HFFc6 (cell line): ENCODE measurements around the gene IQGAP2. TPM values are rescaled to one million over a fixed set of nuclear protein-coding genes. Genes with fewer than 3 reads are reported as not detected.
A peak's percentile ranks its signal among the peaks of the same experiment; 100 is the strongest.

Source experiments
- DNase-seq: peaks from one replicate; pipeline ENCODE4 v3.0.0-alpha.2; 2018
- H3K27ac Mint-ChIP-seq: 2 replicates; pipeline ENCODE4 v1.8.0; 2020; ENCODE audit warnings: mild to moderate bottlenecking, mixed read lengths
- H3K27me3 Mint-ChIP-seq: 2 replicates; pipeline ENCODE4 v1.8.0; 2021; ENCODE audit warnings: mild to moderate bottlenecking, moderate library complexity, mixed read lengths; ENCODE audit not compliant: insufficient read depth
- H3K36me3 Mint-ChIP-seq: 2 replicates; pipeline ENCODE4 v1.8.0; 2021; ENCODE audit warnings: low read depth, mixed read lengths
- H3K4me1 Mint-ChIP-seq: 2 replicates; pipeline ENCODE4 v1.8.0; 2020; ENCODE audit warnings: low read depth, mixed read lengths
- H3K4me3 Mint-ChIP-seq: 2 replicates; pipeline ENCODE4 v1.8.0; 2020; ENCODE audit warnings: mild to moderate bottlenecking, moderate library complexity, mixed read lengths
- H3K9me3 Mint-ChIP-seq: 2 replicates; pipeline ENCODE4 v1.8.0; 2020; ENCODE audit warnings: mild to moderate bottlenecking, mixed read lengths
- total RNA-seq, 6 experiments: library from RNA; stranded (reverse); fragmentation: NEBNext Ultra II Directional; extraction: Animal tissue kit (Norgen Biotek cat#: 25700); gene quantifications; 2 replicates in 1 of 6; 3 replicates in 5 of 6; pipeline ENCODE4 v1.2.3, GENCODE V29; 2021
- TF ChIP-seq, protein P1 (sequence below): fragments of 200-600 bp; sonication (generic); IDR thresholded peaks from 2 replicates; pipeline ENCODE4 v1.5.0; 2021; ENCODE audit warnings: antibody characterized with exemption, mild to moderate bottlenecking

IQGAP2 gene
- total RNA-seq, 6 experiments from 2014 or later, result 0.09 to 0.47 (median 0.21) TPM; not detected in 1

DNA sequence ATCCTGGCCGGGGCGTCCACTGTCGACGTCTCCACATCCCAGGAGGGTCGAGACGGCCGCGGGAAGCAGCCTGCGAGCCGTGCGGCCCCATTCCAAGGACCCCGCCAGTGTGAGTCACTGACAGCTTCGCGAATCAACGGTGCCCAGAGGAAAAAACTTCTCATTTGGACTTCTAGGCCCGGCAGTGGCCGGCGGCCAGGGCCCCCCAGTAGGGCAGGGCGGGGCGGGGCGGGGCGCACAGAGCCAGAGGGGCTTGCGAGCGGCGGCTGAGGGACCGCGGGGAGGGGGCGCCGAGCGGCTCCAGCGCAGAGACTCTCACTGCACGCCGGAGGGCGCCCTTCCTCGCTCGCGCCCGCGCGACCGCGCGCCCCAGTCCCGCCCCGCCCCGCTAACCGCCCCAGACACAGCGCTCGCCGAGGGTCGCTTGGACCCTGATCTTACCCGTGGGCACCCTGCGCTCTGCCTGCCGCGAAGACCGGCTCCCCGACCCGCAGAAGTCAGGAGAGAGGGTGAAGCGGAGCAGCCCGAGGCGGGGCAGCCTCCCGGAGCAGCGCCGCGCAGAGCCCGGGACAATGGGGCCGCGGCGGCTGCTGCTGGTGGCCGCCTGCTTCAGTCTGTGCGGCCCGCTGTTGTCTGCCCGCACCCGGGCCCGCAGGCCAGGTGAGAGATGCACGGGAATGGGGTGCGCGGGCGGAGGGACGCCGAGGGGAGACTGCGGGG is 312.8 kb downstream of the IQGAP2 start, which contains the start of gene F2R:
TSS of gene F2R (plus strand) at position 391 of the 720 bp plus-strand sequence. CDS start at position 573, 182 bp downstream.
- peaks cover 41% of the 10 kb centered on the region for H3K4me1 Mint-ChIP-seq
- peak within 1 kb of the TSS; percentile 95 for H3K4me3 Mint-ChIP-seq
- TF ChIP-seq, protein P1, sequence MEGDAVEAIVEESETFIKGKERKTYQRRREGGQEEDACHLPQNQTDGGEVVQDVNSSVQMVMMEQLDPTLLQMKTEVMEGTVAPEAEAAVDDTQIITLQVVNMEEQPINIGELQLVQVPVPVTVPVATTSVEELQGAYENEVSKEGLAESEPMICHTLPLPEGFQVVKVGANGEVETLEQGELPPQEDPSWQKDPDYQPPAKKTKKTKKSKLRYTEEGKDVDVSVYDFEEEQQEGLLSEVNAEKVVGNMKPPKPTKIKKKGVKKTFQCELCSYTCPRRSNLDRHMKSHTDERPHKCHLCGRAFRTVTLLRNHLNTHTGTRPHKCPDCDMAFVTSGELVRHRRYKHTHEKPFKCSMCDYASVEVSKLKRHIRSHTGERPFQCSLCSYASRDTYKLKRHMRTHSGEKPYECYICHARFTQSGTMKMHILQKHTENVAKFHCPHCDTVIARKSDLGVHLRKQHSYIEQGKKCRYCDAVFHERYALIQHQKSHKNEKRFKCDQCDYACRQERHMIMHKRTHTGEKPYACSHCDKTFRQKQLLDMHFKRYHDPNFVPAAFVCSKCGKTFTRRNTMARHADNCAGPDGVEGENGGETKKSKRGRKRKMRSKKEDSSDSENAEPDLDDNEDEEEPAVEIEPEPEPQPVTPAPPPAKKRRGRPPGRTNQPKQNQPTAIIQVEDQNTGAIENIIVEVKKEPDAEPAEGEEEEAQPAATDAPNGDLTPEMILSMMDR, result peak; percentile 82
- H3K27ac Mint-ChIP-seq, result peak within 1 kb of the TSS; percentile 54
- peaks cover 24% of the 10 kb centered on the region for H3K36me3 Mint-ChIP-seq
- peaks cover 6% of the 10 kb centered on the region for H3K27me3 Mint-ChIP-seq
- peak; percentile 18 for DNase-seq
- H3K9me3 Mint-ChIP-seq, result no peaks in the 10 kb centered on the region

DNA sequence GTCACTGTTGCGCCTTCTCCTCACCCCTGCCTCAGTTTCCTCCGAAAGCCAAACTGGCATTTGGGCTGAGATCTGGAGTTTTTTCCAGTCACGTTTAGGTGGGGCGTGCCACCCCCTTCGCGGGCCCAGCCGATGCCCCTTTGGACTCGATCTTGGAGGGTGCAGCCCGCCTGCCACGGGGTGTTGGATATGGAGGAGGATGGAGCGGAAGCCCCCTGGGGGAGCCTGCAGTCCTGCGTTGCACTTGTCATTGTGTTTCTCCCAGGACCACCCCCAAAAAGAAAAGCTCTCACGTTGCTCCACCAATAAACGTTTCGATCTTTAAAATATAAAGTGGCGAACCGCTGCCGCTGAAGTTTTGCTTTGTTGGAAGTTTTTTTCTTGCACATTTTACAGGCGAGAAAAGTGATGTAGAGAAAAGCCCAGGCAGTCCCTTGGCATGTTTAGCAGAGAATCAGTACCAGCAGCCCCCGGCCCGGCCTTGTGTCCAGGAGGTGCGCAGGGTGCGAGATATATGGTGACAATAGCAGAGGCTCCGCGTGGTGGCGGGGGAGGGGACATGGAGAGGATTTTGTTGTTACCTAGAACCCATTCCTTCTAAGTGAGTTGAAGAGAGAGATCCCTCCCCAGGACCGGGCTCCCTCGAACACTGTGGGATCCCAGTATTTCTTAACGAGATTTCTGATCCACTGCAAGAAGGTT is 313.5 kb downstream of the IQGAP2 start:
- Mint-ChIP-seq H3K27me3 (peaks cover 6% of the 10 kb centered on the region), H3K4me3 (peak overlapping the region; percentile 95), H3K27ac (peak overlapping the region; percentile 54), H3K36me3 (peaks cover 24% of the 10 kb centered on the region), H3K4me1 (peaks cover 34% of the 10 kb centered on the region), H3K9me3 (no peaks in the 10 kb centered on the region)
- TF ChIP-seq, protein P1, result no peak
- no peak for DNase-seq

DNA sequence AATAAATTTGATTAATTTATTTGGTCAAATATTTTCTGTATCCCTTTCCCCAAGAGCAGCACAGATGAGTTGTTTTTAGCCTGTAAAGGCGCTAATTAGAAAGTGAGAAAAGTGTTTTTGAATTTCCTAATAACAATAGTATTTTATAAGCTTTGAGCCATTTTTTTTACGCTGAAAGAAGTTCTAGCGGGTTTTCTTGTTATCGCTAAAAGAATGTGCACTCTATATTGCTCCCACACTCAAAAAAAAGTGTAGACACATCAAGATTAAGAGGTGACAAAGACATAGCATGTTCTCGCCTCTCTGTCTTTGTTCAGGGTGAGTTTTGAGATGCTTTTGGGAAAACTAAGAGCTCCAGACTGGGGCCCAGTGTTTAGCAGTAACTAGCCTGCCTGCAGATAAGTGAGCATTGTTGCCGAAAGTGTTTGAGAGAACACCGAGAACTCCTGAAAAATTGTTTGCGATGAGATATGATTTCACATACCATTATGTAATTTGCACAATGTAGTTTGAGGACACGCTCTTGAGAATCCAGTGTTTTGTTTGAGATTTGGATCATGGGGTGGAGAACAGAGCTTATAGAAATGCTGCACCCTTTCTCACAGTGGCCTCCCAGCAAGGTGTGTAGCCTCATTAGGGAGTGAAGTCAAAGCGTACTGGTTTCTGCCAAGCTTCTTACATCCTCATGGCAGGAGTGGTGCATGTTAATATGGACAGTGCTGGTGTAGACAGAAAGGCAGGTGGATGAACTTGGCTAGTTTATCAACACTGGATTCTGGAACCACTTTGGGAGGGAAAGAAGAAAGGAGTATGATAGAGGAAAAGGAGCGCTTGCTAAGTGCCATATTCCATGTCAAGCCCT is 314.4 kb downstream of the IQGAP2 start:
- no peak for DNase-seq
- Mint-ChIP-seq H3K4me3 (peak overlapping the region; percentile 95), H3K27me3 (peaks cover 6% of the 10 kb centered on the region), H3K27ac (peak overlapping the region; percentile 54; the same call in 1 of the 2 replicates), H3K4me1 (peaks cover 31% of the 10 kb centered on the region), H3K36me3 (peaks cover 24% of the 10 kb centered on the region), H3K9me3 (no peaks in the 10 kb centered on the region)
- TF ChIP-seq, protein P1, result no peak

DNA sequence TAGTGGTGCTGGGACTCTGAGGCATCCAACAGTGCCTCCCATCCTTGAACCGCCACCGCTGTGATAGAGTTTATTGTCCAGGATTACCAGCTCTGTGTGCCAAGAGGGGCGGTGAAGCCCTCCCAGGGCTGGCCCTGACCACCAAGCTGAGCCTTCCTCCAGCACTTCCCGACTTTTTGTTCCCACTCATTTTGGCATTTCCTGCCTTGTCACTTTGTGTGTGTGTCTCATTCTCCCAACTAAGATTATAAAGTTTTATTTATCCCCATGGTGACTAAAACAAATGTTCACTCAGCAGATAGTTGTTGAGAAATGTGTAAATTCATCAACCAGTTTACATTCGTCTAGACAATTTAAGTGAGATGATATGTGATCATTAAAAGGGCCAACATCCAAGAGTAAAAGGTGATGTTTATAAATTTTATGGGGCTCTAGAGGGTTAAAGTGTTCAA is 315.3 kb downstream of the IQGAP2 start:
- no peaks in the 10 kb centered on the region for H3K9me3 Mint-ChIP-seq
- H3K4me3 Mint-ChIP-seq, result peak overlapping the region; percentile 95
- DNase-seq, result peak; percentile 22
- H3K36me3 Mint-ChIP-seq, result peaks cover 28% of the 10 kb centered on the region
- TF ChIP-seq, protein P1, result no peak
- H3K27me3 Mint-ChIP-seq, result peaks cover 8% of the 10 kb centered on the region
- H3K4me1 Mint-ChIP-seq, result peaks cover 31% of the 10 kb centered on the region
- H3K27ac Mint-ChIP-seq, result peak overlapping the region; percentile 57

DNA sequence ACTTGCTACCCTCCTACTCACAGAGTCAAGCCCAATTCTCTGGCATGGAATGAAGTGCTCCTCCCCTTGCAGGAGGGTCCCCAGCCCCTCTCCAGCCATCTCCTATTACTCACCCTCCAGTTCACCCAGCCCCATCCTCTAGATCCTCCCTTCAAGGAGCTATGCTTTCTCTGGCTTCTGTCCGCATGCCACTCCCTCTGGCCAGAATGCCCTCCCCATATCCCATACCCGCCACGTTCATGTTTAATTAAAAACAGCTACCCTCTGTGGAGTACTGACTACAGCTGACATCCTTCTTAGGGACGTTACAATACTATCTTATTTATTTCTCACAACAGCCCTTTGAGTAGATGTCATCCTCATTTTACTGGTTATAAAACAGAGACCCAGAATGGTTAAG is 315.8 kb downstream of the IQGAP2 start:
- Mint-ChIP-seq H3K4me1 (peaks cover 36% of the 10 kb centered on the region), H3K27ac (peak overlapping the region; percentile 57; the same call in 1 of the 2 replicates)
- DNase-seq, result no peak

More for the DNA sequence above, 315.8 kb downstream of the IQGAP2 start:
- Mint-ChIP-seq H3K9me3 (no peaks in the 10 kb centered on the region), H3K36me3 (peaks cover 32% of the 10 kb centered on the region), H3K27me3 (peaks cover 8% of the 10 kb centered on the region), H3K4me3 (no peak overlapping the region)
- TF ChIP-seq, protein P1, result no peak
